Neuron (in vitro differentiated cells): ENCODE results near the gene ITPR2.

Experiments used
- H2AFZ ChIP-seq: one replicate; pipeline ENCODE4 v1.6.1; 2013; ENCODE audit warnings: low read depth, mild to moderate bottlenecking, inconsistent platforms, low read length, moderate library complexity
- H3K27me3 ChIP-seq: one replicate; pipeline ENCODE4 v1.6.1; 2013; ENCODE audit warnings: low read length; ENCODE audit not compliant: insufficient read depth
- H3K36me3 ChIP-seq: one replicate; pipeline ENCODE4 v1.6.1; 2013; ENCODE audit warnings: low read length; ENCODE audit not compliant: insufficient read depth
- H3K4me1 ChIP-seq: one replicate; pipeline ENCODE4 v1.6.1; 2013; ENCODE audit warnings: low read length; ENCODE audit not compliant: insufficient read depth
- H3K4me3 ChIP-seq: 2 replicates; pipeline ENCODE4 v1.5.1; 2013; ENCODE audit warnings: mild to moderate bottlenecking, low read length, moderate library complexity
- H3K9me3 ChIP-seq: one replicate; pipeline ENCODE4 v1.6.1; 2013; ENCODE audit warnings: low read length

The ITPR2 gene

DNA sequence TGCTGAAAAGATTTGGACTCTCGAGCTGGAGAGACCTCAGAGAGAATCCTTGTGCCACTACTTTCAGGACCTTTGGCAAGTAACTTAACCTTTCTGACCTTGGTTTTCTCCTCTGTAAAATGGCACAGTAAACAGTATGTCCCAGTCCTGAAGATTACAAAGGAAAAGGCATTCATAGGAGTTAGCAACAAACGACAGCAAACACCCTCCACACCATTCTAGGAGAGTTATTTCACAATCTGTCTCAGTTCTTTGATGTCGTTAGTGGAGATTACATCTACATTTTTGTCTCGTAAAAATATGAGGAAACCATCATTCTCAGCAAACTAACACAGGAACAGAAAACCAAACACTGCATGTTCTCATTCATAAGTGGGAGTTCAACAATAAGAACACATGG is 205.7 kb downstream of the ITPR2 start:
- H3K4me3 ChIP-seq = no peak overlapping the region
- peaks cover 3% of the 10 kb centered on the region for H3K4me1 ChIP-seq
- no peaks in the 10 kb centered on the region for H3K36me3 ChIP-seq
- no peaks in the 10 kb centered on the region for H3K27me3 ChIP-seq
- no peaks in the 10 kb centered on the region for H3K9me3 ChIP-seq
- H2AFZ ChIP-seq = no peak overlapping the region

DNA sequence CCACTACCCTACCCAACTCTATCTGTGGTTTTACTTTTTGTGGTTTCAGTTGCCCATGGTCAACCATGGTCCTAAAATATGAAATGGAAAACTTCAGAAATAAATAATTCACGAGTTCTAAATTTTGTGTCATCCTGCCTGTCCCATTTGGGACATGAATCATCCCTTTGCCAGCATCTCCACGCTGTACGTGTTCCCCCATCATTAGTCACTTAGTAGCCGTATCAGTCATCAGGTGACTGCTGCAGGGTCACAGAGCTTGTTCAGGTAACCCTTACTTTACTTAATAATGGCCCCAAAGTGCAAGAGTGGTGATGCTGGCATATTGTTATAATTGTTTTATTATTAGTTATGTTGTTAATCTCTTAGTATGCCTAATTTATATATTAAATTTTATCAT is 209.9 kb downstream of the ITPR2 start:
- Histone ChIP-seq H3K27me3 (no peaks in the 10 kb centered on the region), H3K9me3 (no peaks in the 10 kb centered on the region), H3K4me1 (peaks cover 3% of the 10 kb centered on the region)

DNA sequence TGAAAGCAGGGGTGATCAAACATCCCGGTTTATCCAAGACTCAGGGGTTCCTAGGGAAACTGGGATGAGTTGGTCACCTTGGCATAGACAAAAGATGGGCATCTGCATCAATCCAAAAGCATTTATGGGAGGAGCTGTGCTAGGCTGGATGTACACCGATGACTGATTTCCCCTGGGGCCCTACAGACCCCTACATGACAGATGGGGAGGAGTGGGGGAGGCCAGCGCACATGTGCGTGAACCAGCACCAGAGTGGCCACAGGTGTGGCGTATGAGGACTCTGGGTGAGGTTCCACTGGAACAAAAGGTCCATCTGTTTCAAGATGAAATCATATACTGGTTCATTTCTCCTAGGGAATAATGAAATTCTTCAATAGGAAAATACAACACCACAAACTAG is 210.4 kb downstream of the ITPR2 start:
- Histone ChIP-seq H3K36me3 (no peaks in the 10 kb centered on the region), H3K9me3 (no peaks in the 10 kb centered on the region), H2AFZ (no peak overlapping the region), H3K4me3 (no peak overlapping the region), H3K4me1 (peaks cover 3% of the 10 kb centered on the region), H3K27me3 (no peaks in the 10 kb centered on the region)

More for the DNA sequence above, 209.9 kb downstream of the ITPR2 start:
- Histone ChIP-seq H3K4me3 (no peak overlapping the region), H2AFZ (no peak overlapping the region), H3K36me3 (no peaks in the 10 kb centered on the region)

DNA sequence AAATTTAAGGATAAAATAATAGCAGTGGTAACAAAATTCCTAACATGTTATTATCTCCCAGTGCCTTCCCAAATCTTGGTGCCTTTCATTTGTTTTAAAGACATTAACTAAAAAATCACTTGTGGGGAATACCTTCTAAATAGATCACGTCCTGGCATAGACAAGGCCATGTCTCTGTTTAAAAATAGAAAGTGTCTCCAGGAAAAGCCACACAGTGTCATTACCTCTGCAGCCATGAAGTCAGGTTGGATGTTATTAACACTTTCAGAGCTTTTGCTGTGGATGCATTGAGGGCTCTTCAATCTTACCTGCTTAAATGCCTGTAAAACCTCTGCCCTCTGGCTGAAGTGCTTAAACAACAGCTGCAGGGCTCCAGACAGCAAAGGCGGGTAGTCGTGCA is 211.1 kb downstream of the ITPR2 start:
- Histone ChIP-seq H2AFZ (no peak overlapping the region), H3K4me1 (peaks cover 3% of the 10 kb centered on the region), H3K27me3 (no peaks in the 10 kb centered on the region), H3K9me3 (no peaks in the 10 kb centered on the region), H3K36me3 (no peaks in the 10 kb centered on the region), H3K4me3 (no peak overlapping the region)

DNA sequence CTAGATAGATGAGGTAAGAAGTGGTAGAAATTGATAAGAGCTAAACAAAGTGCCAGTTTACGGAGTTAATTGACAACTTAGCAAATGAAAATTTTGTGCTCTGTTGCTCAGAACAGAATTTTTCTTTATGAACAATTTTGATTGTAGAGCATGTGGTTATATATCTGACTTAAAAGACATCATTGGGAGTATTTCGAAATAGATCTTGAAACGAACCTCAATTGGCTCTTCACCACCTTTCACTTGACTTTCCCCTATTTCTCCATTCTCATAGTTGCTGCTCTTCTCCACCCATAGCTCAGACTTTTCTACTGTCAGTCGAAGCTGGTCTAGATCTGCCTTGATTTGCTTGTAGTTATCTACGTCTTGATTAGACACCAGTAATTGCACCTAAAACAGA is 212.1 kb downstream of the ITPR2 start:
- Histone ChIP-seq H3K4me3 (no peak overlapping the region), H3K36me3 (no peaks in the 10 kb centered on the region), H2AFZ (no peak overlapping the region), H3K4me1 (peaks cover 3% of the 10 kb centered on the region), H3K27me3 (no peaks in the 10 kb centered on the region), H3K9me3 (no peaks in the 10 kb centered on the region)

DNA sequence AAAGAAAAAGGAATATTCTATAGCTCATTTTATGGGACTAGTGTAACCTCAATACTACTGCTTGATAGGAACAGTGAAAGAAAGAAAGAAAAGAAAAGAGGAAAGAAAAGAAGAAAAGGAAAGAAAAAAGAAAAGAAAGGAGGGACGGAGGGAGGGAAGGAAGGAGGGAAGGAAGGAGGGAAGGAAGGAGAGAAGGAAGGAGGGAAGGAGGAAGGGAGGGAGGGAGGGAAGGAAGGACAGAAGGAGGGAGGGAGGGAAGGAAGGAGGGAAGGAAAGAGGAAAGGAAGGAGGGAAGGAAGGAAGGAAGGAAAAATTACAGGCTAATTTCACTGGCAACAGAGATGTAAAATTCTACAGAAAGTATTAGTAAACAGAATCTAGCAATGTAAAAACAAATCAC is 215.5 kb downstream of the ITPR2 start:
- H3K4me3 ChIP-seq = no peak overlapping the region
- no peak overlapping the region for H2AFZ ChIP-seq
- H3K27me3 ChIP-seq = no peaks in the 10 kb centered on the region
- H3K9me3 ChIP-seq = no peaks in the 10 kb centered on the region
- H3K36me3 ChIP-seq = no peaks in the 10 kb centered on the region
- no peaks in the 10 kb centered on the region for H3K4me1 ChIP-seq

DNA sequence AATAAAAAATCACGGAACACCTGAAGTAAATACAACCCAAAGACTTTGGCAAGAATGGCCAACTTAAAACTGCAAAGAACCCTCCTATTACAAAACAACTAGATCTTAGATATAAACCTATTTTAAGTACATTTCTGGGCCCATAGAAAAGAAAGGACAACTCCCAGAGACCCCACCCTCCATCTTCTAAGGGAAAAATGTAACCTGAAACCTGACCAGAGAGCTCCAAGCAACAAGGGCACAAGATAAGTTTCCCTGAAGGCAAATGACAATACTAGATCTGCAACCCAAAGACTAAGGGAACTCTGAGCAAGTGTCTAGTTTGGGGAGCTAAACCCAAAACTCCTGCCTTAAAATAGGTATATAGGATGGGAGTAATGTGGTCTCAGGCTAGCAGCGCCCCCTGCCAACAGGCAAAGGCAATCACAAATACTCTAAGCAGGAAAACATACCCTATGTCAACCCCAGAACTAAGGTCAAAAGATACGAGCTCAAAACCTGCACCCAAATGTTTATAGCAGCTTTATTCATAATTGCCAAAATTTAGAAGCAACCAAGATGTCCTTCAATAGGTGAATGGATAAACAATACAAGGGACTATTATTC is 218.9 kb downstream of the ITPR2 start:
- no peaks in the 10 kb centered on the region for H3K4me1 ChIP-seq

DNA sequence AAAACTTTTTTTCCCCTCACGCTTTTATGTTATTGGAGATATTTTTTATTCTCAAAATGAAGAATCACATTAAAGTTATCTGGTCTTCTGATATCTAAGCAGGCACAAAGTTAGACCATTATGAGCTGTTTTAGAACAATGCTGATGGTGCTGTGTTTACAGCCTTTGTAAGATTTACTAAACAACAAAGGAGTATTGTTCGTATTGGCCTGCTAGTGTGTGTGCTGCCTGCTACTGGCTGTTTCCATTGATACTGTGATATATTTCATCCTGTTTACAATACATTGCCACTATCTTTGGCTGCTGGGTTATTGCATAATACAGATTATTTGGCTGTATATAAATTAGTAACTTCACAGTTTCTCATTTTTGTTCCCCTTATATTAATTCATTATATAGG is 220.8 kb downstream of the ITPR2 start:
- Histone ChIP-seq H3K4me3 (no peak overlapping the region), H3K4me1 (no peaks in the 10 kb centered on the region), H3K36me3 (no peaks in the 10 kb centered on the region), H2AFZ (no peak overlapping the region), H3K27me3 (no peaks in the 10 kb centered on the region), H3K9me3 (no peaks in the 10 kb centered on the region)

More for the DNA sequence above, 218.9 kb downstream of the ITPR2 start:
- Histone ChIP-seq H3K4me3 (no peak overlapping the region), H3K36me3 (no peaks in the 10 kb centered on the region), H3K9me3 (no peaks in the 10 kb centered on the region), H2AFZ (no peak overlapping the region), H3K27me3 (no peaks in the 10 kb centered on the region)

DNA sequence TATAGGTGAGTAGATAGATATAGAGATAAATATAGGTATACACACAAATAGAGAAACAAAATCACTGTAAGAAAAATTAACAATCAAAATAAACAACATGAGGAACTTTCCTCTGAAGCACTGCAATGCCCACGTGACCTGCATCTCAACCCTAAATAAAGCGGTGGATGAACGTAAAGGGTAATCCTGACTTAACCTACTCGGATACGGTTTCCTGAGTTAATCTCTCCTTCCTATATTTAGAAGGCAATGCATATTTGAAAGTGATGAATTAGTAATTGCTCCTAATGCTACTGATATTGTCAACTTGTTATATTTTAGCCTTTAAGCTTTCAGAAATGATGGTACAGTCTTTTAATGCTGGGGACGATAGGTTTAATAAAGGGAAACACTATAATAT is 221.4 kb downstream of the ITPR2 start:
- no peak overlapping the region for H2AFZ ChIP-seq
- no peak overlapping the region for H3K4me3 ChIP-seq
- no peaks in the 10 kb centered on the region for H3K9me3 ChIP-seq
- H3K27me3 ChIP-seq = no peaks in the 10 kb centered on the region
- no peaks in the 10 kb centered on the region for H3K36me3 ChIP-seq
- H3K4me1 ChIP-seq = no peaks in the 10 kb centered on the region

DNA sequence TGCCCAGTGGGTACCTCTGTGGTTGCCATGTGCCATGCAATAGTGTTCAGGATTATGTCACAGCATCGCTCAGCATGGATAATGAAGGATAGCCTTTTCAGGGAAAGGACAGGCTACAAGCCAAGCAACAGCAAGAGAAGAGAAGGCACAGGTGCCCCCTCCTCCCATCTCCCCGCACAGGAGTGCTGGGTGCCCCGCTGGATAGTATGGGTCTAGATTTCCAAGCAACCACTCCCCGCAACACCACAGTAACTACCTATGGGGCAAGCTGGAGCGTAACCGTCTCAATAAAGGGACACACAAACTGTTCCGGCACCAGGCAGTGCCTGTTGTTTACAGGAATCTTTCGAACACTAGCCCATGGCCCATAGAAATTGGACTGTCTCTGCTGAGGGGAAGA is 222.2 kb downstream of the ITPR2 start:
- no peaks in the 10 kb centered on the region for H3K27me3 ChIP-seq
- H3K4me1 ChIP-seq = no peaks in the 10 kb centered on the region
- no peak overlapping the region for H3K4me3 ChIP-seq
- H3K9me3 ChIP-seq = no peaks in the 10 kb centered on the region
- H2AFZ ChIP-seq = no peak overlapping the region
- no peaks in the 10 kb centered on the region for H3K36me3 ChIP-seq

DNA sequence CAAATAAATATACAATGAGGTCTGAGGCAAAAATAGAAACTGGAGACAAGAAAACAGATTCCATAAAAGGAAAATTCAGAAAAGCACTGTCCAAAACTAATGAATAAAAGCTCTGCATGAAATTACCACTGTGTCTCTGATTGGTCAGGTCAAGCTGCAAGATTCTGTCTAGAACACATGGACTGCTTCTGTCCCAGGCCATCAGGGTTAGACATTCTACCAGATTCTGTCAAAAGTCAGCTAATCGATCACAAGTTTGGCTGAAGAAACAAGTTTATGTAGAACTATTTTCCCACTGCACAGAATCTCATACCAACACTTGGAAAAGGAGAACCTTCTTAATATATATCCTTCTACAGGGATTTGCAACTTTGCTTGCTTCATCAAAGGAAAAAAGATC is 223.0 kb downstream of the ITPR2 start:
- no peaks in the 10 kb centered on the region for H3K4me1 ChIP-seq
- no peaks in the 10 kb centered on the region for H3K9me3 ChIP-seq
- no peak overlapping the region for H2AFZ ChIP-seq
- H3K27me3 ChIP-seq = no peaks in the 10 kb centered on the region
- no peak overlapping the region for H3K4me3 ChIP-seq
- no peaks in the 10 kb centered on the region for H3K36me3 ChIP-seq

DNA sequence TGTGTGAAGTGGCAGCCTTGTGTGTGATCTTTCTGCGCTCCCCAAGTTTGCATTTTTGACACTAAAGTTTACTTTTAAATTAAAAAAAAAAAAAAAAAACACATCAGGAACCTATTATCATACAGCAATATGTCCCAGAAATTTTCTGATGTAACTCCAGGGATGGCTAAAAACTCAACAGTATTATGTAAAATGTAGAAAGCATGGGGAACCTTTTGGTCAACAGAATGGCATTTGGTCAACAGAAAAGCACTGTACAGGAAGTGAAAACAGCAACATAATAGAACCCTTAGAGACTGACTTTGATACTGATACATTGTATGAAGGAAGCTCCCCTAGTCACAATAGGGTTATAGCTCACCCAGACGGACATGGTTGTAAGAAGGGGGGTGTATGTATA is 224.3 kb downstream of the ITPR2 start:
- H3K4me3 ChIP-seq = no peak overlapping the region
- H3K4me1 ChIP-seq = no peaks in the 10 kb centered on the region
- H3K36me3 ChIP-seq = no peaks in the 10 kb centered on the region
- H3K9me3 ChIP-seq = no peaks in the 10 kb centered on the region
- no peaks in the 10 kb centered on the region for H3K27me3 ChIP-seq
- H2AFZ ChIP-seq = no peak overlapping the region

DNA sequence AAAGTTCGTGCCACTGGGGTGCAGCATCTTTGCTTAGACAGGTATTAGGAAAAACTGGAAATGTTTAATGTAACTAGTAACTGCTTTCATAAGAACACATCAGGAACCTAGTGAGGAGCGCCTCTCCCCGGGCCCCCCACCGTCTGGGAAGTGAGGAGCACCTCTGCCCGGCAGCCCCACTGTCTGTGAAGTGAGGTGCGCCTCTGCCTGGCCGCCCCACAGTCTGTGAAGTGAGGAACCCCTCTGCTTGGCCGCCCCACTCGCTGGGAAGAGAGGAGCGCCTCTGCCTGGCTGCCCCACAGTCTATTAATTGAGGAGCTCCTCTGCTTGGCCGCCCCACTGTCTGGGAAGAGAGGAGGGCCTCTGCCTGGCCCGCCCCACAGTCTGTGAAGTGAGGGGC is 224.7 kb downstream of the ITPR2 start:
- Histone ChIP-seq H3K4me1 (no peaks in the 10 kb centered on the region), H3K27me3 (no peaks in the 10 kb centered on the region), H3K36me3 (no peaks in the 10 kb centered on the region), H3K9me3 (no peaks in the 10 kb centered on the region), H3K4me3 (no peak overlapping the region), H2AFZ (no peak overlapping the region)

DNA sequence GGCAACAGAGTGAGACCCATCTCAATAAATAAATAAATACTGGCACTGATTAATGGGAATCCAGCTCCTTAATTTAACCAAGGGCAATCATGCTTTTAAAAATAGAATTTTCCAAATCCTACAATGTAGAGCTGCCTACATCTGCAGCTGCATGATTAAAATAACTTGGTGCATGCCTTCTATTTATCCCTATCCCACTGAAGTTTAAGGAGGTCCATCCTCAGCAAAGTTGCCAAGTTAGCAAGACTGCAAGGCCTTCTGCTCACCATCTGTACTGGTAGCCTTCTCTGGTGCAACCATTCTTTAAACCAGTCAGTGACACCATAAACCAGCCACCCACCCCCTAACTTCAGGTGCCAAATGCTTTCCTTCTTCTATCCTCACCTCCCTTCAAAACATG is 226.1 kb downstream of the ITPR2 start:
- H3K4me1 ChIP-seq = no peaks in the 10 kb centered on the region
- no peaks in the 10 kb centered on the region for H3K36me3 ChIP-seq
- no peaks in the 10 kb centered on the region for H3K9me3 ChIP-seq
- H3K27me3 ChIP-seq = no peaks in the 10 kb centered on the region
- H2AFZ ChIP-seq = no peak overlapping the region
- H3K4me3 ChIP-seq = no peak overlapping the region
